HCT116 (cell line): ENCODE data around the gene PSENEN. TPM values are rescaled to one million over a fixed set of nuclear protein-coding genes. Genes with fewer than 3 reads are reported as not detected.

ENCODE experiments used
- ATAC-seq: fragments of 200-7000 bp; cut with Tn5 transposase; 2 replicates; pipeline ENCODE4 v1.9.1; 2020; ENCODE audit warnings: mild to moderate bottlenecking, moderate library complexity
- BruUV-seq: library from RNA; stranded (reverse); fragments of 400-500 nt; replicated peaks from 2 replicates; lab custom pipeline; 2021; lab: Mats Ljungman, UMichigan
- CTCF ChIA-PET: fragments of 300-600 bp; sonication (Branson Sonifier 250); formaldehyde crosslinking; loops from one replicate; lab custom pipeline; 2021; ENCODE audit warnings: antibody characterized with exemption; lab: Charles Lee
- POLR2A ChIA-PET: fragments of 300-600, 350-600 bp; sonication (Branson Sonifier 250); formaldehyde crosslinking; loops from one replicate; lab custom pipeline; 2021; ENCODE audit warnings: antibody characterized with exemption; lab: Charles Lee
- RAD21 ChIA-PET, 2 experiments: fragments of 300-600 bp; sonication (Branson Sonifier 250); formaldehyde crosslinking; loops; one replicate each; lab custom pipeline; 2023; ENCODE audit warnings: low total read pairs in 2 of 2; ENCODE audit not compliant: uncharacterized antibody in 2 of 2, unreplicated experiment in 2 of 2, low non-redundant PET in 1 of 2; lab: Charles Lee
- DNase-seq: peaks from one replicate; pipeline ENCODE4 v3.0.0-alpha.2; 2010; ENCODE audit warnings: low read depth, low spot score
- H2AFZ ChIP-seq: fragments of 200-600 bp; shearing (Covaris generic), sonication (generic); 2 replicates; pipeline ENCODE4 v1.6.1; 2017; ENCODE audit warnings: low read depth, mixed run types, mixed read lengths, antibody characterized with exemption, low read length; ENCODE audit not compliant: poor library complexity, severe bottlenecking
- H3K27ac ChIP-seq: 2 replicates; pipeline ENCODE4 v1.5.1; 2012; ENCODE audit warnings: low read depth, low read length
- H3K27me3 ChIP-seq: fragments of 200-600 bp; sonication (generic); 2 replicates; pipeline ENCODE4 v1.6.1; 2016; ENCODE audit warnings: mixed run types, low read length, mixed read lengths; ENCODE audit not compliant: insufficient read depth
- H3K36me3 ChIP-seq, 2 experiments: fragments of 200-500 bp in 1 of 2; fragments of 200-600 bp in 1 of 2; sonication (Bioruptor generic) in 1 of 2; sonication (generic) in 1 of 2; 2 replicates each; pipeline versions ENCODE4 v1.5.1 to v1.6.1; 2014 to 2016; ENCODE audit warnings: low read length in 2 of 2, inconsistent platforms in 1 of 2, mixed read lengths in 1 of 2, mixed run types in 1 of 2; ENCODE audit not compliant: insufficient read depth in 2 of 2, control insufficient read depth in 1 of 2
- H3K4me1 ChIP-seq, 2 experiments: fragments of 200-600 bp in 1 of 2; sonication (generic) in 1 of 2; 2 replicates each; pipeline versions ENCODE4 v1.5.1 to v1.6.1; 2012 to 2017; ENCODE audit warnings: low read length in 2 of 2, inconsistent platforms in 1 of 2, mild to moderate bottlenecking in 1 of 2, mixed read lengths in 1 of 2, mixed run types in 1 of 2, moderate library complexity in 1 of 2; ENCODE audit not compliant: insufficient read depth in 2 of 2, control insufficient read depth in 1 of 2
- H3K4me2 ChIP-seq: fragments of 200-600 bp; sonication (generic); 2 replicates; pipeline ENCODE4 v1.6.1; 2017; ENCODE audit warnings: mixed run types, low read length, mixed read lengths
- H3K4me3 ChIP-seq, 2 experiments: fragments of 200-600 bp in 1 of 2; sonication (generic) in 1 of 2; replicated peaks in 1 of 2; 2 replicates each; pipeline ENCODE4 v1.5.1; 2011 to 2016; ENCODE audit warnings: low read length in 2 of 2, control low read depth in 1 of 2, low read depth in 1 of 2, mild to moderate bottlenecking in 1 of 2, mixed read lengths in 1 of 2, mixed run types in 1 of 2
- H3K79me2 ChIP-seq: fragments of 200-600 bp; sonication (generic); 2 replicates; pipeline ENCODE4 v1.6.1; 2017; ENCODE audit warnings: mild to moderate bottlenecking, mixed run types, low read length, moderate library complexity, mixed read lengths; ENCODE audit not compliant: insufficient read depth
- H3K9ac ChIP-seq: fragments of 200-600 bp; sonication (generic); 2 replicates; pipeline ENCODE4 v1.6.1; 2016; ENCODE audit warnings: low read length, mixed read lengths
- H3K9me2 ChIP-seq: fragments of 200-600 bp; sonication (generic), shearing (Covaris generic); 2 replicates; pipeline ENCODE4 v1.6.1; 2017; ENCODE audit warnings: mixed run types, mild to moderate bottlenecking, moderate library complexity; ENCODE audit not compliant: insufficient read depth
- H3K9me3 ChIP-seq, 2 experiments: fragments of 200-500 bp in 1 of 2; fragments of 200-600 bp in 1 of 2; sonication (Bioruptor generic) in 1 of 2; sonication (generic) in 1 of 2; 2 replicates each; pipeline ENCODE4 v1.6.1; 2014 to 2017; ENCODE audit warnings: low read length in 2 of 2, mixed read lengths in 2 of 2, inconsistent platforms in 1 of 2, low read depth in 1 of 2, mild to moderate bottlenecking in 1 of 2, mixed run types in 1 of 2, moderate library complexity in 1 of 2; ENCODE audit not compliant: control insufficient read depth in 1 of 2, insufficient read depth in 1 of 2
- H4K20me1 ChIP-seq: fragments of 200-600 bp; sonication (generic), shearing (Covaris generic); 2 replicates; pipeline ENCODE4 v1.6.1; 2017; ENCODE audit warnings: mixed run types, mild to moderate bottlenecking, moderate library complexity; ENCODE audit not compliant: insufficient read depth
- ATF3 ChIP-seq: IDR thresholded peaks from 2 replicates; pipeline ENCODE4 v1.6.1; 2012
- CBX3 ChIP-seq: IDR thresholded peaks from 2 replicates; pipeline ENCODE4 v1.6.1; 2012; ENCODE audit warnings: low read depth
- CEBPB ChIP-seq: IDR thresholded peaks from 2 replicates; pipeline ENCODE4 v1.6.1; 2012; ENCODE audit warnings: low read depth
- CTCF ChIP-seq, 3 experiments: fragments of 200-600 bp in 1 of 3; sonication (generic) in 1 of 3; IDR thresholded peaks in 2 of 3; conservative IDR thresholded peaks in 1 of 3; 2 replicates each; pipeline ENCODE4 v1.5.1; 2012 to 2017; ENCODE audit warnings: low read depth in 2 of 3, low read length in 2 of 3, antibody characterized with exemption in 1 of 3, borderline replicate concordance in 1 of 3, control low read depth in 1 of 3, mild to moderate bottlenecking in 1 of 3, mixed read lengths in 1 of 3, mixed run types in 1 of 3, moderate library complexity in 1 of 3; ENCODE audit not compliant: insufficient read depth in 1 of 3
- EGR1 ChIP-seq: IDR thresholded peaks from 2 replicates; pipeline ENCODE4 v1.6.1; 2012; ENCODE audit warnings: low read depth
- EZH2phosphoT487 ChIP-seq: fragments of 200-600 bp; IDR thresholded peaks from 2 replicates; pipeline ENCODE4 v1.6.1; 2018; ENCODE audit warnings: antibody characterized with exemption, borderline replicate concordance
- JUND ChIP-seq: IDR thresholded peaks from 2 replicates; pipeline ENCODE4 v1.6.1; 2012
- MAX ChIP-seq: IDR thresholded peaks from 2 replicates; pipeline ENCODE4 v1.6.1; 2012
- POLR2A ChIP-seq: IDR thresholded peaks from 2 replicates; pipeline ENCODE4 v1.7.0; 2011; ENCODE audit warnings: borderline replicate concordance; ENCODE audit not compliant: insufficient read depth, insufficient read length; ENCODE audit errors: extremely low read depth
- RAD21 ChIP-seq: IDR thresholded peaks from 2 replicates; pipeline ENCODE4 v1.6.1; 2012; ENCODE audit warnings: low read depth, mild to moderate bottlenecking
- SP1 ChIP-seq: IDR thresholded peaks from 2 replicates; pipeline ENCODE4 v1.6.1; 2012; ENCODE audit warnings: low read depth
- YY1 ChIP-seq: IDR thresholded peaks from 2 replicates; pipeline ENCODE4 v1.6.1; 2011; ENCODE audit warnings: low read length, low read depth, moderate library complexity, mild to moderate bottlenecking; ENCODE audit not compliant: insufficient replicate concordance; ENCODE audit errors: extremely low read depth
- ZBTB33 ChIP-seq: IDR thresholded peaks from 2 replicates; pipeline ENCODE4 v1.6.1; 2011; ENCODE audit warnings: mild to moderate bottlenecking, low read length, moderate library complexity; ENCODE audit not compliant: insufficient replicate concordance; ENCODE audit errors: extremely low read depth
- ZFX ChIP-seq: fragments of 450-650 bp; IDR thresholded peaks from 2 replicates; pipeline ENCODE4 v1.6.1; 2017
- ZNF274 ChIP-seq: fragments of 200-500 bp; sonication (Bioruptor generic); IDR thresholded peaks from 2 replicates; pipeline ENCODE4 v1.6.1; 2014; ENCODE audit warnings: mild to moderate bottlenecking, low read depth, low read length, inconsistent platforms
- intact Hi-C: fragments of 100-400 bp; cut with micrococcal nuclease; formaldehyde crosslinking; loops from 2 replicates; pipeline ENCODE4 v1.10.0; 2022
- total RNA-seq: library from RNA; stranded (reverse); gene quantifications from one replicate; pipeline ENCODE4 v1.2.1, GENCODE V29; 2021; ENCODE audit not compliant: unreplicated experiment

The PSENEN gene
- total RNA-seq, 1 experiment from 2014 or later, result 55.3 TPM

GRCh38 chr19:35777961-35778360, 32.5 kb downstream of the PSENEN start:
- H3K9ac ChIP-seq, result no peak overlapping the region
- no peak overlapping the region for H3K4me3 ChIP-seq
- TF ChIP-seq CTCF (IDR thresholded peaks at IDR 0.05 in 2 of 3, conservative IDR thresholded peaks at IDR 0.05 in 1 of 3; ENCODE audit: borderline replicate concordance in 1 of 3, insufficient read depth in 1 of 3, low read depth in 2 of 3, low read length in 2 of 3) (no peak), EZH2phosphoT487 (no peak), ZFX (no peak), RAD21 (no peak), SP1 (no peak), MAX (no peak), CEBPB (no peak), POLR2A (no peak), CBX3 (no peak)
- ChIA-PET POLR2A (no interaction called here), CTCF (no interaction called here), RAD21 (no interaction called here)
- H2AFZ ChIP-seq, result no peak overlapping the region
- ATAC-seq, result no peak
- intact Hi-C loops, result no loop called here
- 0 out of 2 replicates have a peak, but pooled peaks cover 3% of the 10 kb centered on the region for H3K79me2 ChIP-seq
- no TSS peak for BruUV-seq
- no peak overlapping the region for H3K4me2 ChIP-seq
- peaks cover 9 to 16% of the 10 kb centered on the region in 2 experiments; a peak in 3 of 4 replicates for H3K4me1 ChIP-seq
- peaks cover 0 to 4% of the 10 kb centered on the region in 2 experiments; a peak in 2 of 4 replicates for H3K36me3 ChIP-seq
- H3K27me3 ChIP-seq, result no peaks in the 10 kb centered on the region
- H3K27ac ChIP-seq, result no peak overlapping the region
- H4K20me1 ChIP-seq, result no peaks in the 10 kb centered on the region
- no peaks in the 10 kb centered on the region for H3K9me2 ChIP-seq
- no peaks in the 10 kb centered on the region for H3K9me3 ChIP-seq
- DNase-seq, result no peak

- RAD21 ChIA-PET, result no interaction called here
- H3K79me2 ChIP-seq, result 0 out of 2 replicates have a peak, but pooled peaks cover 3% of the 10 kb centered on the region
- no peak overlapping the region for H3K4me2 ChIP-seq
- no peak for ATAC-seq
- peaks cover 0 to 4% of the 10 kb centered on the region in 2 experiments; a peak in 2 of 4 replicates for H3K36me3 ChIP-seq
- H3K4me1 ChIP-seq, result peaks cover 9 to 16% of the 10 kb centered on the region in 2 experiments; a peak in 3 of 4 replicates
- no peak for DNase-seq
- no peaks in the 10 kb centered on the region for H3K9me3 ChIP-seq
- H3K9me2 ChIP-seq, result no peaks in the 10 kb centered on the region
- CTCF ChIA-PET, result no interaction called here
- intact Hi-C loops, result no loop called here
- H2AFZ ChIP-seq, result no peak overlapping the region
- no peak overlapping the region for H3K27ac ChIP-seq
- no peak overlapping the region for H3K4me3 ChIP-seq
- no peaks in the 10 kb centered on the region for H3K27me3 ChIP-seq
- H4K20me1 ChIP-seq, result no peaks in the 10 kb centered on the region
- H3K9ac ChIP-seq, result no peak overlapping the region
- TF ChIP-seq ZBTB33 (no peak), ZNF274 (no peak), EZH2phosphoT487 (no peak), RAD21 (no peak), EGR1 (no peak), YY1 (no peak), ATF3 (no peak), CBX3 (no peak), JUND (no peak)
- BruUV-seq, result no TSS peak
- POLR2A ChIA-PET, result no interaction called here
Measured at GRCh38 chr19:35779033-35779432, 33.6 kb downstream of the PSENEN start.
